Activated T-cell treated with anti-CD3 and anti-CD28 coated beads, Interleukin-2, amount 50 U/mL, for 1 hour (primary cell): Measurements from ENCODE around the gene DMTF1.
A peak's percentile ranks its signal among the peaks of the same experiment; 100 is the strongest.
"Not testable (repeated sequence)": the region's sequence is repeated elsewhere in the genome, so short reads cannot be mapped to it uniquely, and the experiment has no call there.

Source experiments
- DNase-seq: peaks from one replicate; pipeline ENCODE4 v3.0.0-alpha.2; 2020

DMTF1 gene, protein sequence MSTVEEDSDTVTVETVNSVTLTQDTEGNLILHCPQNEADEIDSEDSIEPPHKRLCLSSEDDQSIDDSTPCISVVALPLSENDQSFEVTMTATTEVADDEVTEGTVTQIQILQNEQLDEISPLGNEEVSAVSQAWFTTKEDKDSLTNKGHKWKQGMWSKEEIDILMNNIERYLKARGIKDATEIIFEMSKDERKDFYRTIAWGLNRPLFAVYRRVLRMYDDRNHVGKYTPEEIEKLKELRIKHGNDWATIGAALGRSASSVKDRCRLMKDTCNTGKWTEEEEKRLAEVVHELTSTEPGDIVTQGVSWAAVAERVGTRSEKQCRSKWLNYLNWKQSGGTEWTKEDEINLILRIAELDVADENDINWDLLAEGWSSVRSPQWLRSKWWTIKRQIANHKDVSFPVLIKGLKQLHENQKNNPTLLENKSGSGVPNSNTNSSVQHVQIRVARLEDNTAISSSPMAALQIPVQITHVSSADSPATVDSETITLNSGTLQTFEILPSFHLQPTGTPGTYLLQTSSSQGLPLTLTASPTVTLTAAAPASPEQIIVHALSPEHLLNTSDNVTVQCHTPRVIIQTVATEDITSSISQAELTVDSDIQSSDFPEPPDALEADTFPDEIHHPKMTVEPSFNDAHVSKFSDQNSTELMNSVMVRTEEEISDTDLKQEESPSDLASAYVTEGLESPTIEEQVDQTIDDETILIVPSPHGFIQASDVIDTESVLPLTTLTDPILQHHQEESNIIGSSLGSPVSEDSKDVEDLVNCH

DNA sequence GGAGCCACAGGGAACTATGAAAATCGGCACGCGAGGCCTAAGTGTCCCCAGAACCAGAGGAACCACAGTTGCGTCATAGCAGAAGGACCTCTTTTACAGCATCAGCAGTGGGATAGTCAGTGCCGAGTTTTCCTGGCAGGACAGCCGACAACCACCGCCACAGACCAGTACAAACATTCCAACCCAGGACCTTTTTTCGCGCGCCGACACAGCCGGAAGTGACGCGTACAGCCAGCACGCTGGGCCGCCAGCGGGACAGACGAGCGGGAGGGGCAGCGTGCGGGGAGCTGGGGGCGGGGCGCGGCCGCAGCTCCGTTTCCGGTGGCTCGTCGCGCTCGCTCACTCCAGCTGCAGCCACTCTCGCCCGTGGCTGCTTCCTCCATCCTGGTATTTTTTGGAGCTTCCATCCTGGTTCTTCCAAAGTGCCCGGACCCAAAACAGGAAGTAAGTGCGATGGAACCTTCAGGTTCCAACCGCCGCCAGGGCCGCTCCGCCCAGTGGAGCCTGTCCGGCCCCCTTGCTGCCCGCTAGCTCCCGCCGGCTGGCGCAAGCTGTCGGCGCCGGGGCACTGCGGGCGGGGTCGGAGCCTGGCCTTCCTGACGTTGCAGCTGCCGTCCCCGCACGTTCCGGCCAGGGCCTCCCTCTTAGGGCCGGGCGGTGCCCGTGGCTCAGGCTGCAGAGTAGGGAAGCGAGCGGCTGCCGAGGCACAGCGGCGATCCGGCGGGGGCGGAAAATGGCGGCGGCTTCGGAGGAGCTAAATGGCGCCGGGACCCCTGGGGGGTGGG is at the start of gene DMTF1:
Gene DMTF1 (plus strand): TSS at position 342 of the 785 bp plus-strand sequence. CDS start 12,489 bp downstream, outside the sequence.
- DNase-seq, result peak; percentile 85

DNA sequence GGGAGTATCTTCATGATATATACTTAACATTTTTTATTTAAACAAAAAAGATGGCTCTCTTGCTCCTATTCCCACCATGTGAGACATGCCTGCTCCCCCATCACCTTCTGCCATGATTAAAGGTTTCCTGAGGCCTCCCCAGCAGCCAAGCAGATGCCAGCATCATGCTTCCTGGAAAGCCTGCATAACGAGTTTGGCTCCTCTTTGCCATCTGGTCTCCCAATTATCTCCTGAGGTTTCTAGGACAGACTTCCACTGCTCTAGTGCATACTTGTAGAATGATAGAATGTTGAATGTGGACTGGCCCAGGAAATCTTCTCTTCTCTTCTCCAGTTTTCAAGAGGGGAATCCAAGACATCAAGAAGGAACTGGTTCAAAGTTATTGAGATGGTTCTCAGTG is 46.9 kb upstream of the DMTF1 start:
- DNase-seq, result no peak

DNA sequence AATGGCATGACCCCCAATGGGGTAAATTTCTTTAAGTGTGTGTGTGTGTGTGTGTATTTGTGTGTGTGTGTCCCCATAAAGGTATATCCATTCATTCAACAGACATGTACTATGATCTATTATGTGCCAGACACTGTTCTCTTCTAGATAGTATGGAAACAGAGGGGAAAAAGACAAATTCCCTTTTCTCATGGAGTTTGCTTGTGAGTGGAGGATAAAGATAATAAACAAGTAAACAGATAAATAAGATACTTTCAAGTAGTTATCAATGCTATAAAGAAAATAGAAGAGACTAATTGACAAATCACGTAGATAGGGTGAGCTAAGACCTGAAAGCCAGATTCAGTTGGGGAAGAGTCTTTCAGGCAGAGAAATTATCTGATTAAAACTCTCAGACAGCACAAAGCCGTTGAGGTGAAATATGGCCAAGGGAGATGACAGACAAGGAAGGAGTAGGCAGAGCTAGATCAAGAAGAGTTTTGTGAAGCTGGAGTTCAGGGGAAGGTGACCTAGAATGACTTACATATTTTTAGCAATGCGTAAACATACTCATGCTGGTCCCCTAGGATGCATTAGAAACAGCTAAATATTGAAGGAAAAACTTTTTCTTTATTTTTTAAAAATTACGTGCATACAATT is 45.2 kb upstream of the DMTF1 start:
- DNase-seq, result no peak

DNA sequence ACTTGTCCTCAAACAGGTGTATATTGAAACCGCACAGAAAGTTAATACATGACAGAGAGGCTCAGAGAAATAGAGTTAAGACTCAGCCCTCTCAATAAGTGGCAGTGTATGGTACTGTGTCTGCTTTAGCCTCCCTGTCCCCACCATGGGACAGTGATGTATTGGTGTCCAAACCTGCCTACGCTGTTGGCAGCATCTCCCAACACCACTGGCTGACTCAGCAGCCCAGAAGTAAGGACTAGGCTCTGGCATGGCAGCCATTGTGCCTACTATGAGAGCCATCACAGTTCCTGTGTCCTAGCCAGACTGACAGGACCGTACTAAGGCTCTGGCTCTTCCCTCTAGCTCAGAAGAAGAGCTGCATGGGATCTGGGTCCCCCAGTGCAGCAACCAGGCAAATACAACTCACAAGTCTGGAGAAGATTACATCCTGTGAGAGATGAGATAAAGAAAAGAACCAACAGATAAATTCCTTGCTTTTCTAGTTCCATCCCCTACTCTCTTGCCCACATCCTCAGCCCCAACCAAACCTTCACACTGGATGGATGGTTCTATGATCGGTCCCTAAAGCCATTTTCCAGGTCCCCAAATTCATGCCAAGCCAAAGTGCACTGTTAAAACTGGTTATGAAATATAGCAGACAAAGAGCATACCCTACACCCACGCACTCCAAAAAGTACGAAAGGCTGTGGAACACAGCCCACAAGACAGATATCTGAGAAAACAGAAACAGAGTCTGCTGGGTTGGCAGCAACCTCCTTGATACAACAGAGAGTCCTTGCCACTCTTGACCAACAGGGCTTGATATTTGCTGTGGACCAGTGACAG is 44.1 kb upstream of the DMTF1 start:
- no peak for DNase-seq

DNA sequence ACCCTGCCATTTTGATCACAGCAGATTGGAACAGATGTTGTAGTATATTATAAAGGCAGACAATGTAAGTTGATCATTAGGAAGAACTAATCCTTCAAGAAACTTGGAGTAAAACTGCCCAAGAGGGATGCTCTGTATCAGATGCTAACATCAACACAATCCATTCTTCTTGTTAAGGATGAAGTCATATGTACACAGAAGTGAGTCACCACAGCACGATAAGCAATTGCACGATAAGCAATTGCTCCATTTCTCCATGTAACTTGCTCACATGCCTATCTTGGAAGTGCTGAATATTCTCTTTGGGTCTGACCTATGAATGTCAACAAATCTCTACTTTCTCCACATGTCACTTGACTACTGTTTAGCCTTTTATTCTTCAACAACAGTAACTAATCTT is 41.5 kb upstream of the DMTF1 start:
- DNase-seq, result no peak

DNA sequence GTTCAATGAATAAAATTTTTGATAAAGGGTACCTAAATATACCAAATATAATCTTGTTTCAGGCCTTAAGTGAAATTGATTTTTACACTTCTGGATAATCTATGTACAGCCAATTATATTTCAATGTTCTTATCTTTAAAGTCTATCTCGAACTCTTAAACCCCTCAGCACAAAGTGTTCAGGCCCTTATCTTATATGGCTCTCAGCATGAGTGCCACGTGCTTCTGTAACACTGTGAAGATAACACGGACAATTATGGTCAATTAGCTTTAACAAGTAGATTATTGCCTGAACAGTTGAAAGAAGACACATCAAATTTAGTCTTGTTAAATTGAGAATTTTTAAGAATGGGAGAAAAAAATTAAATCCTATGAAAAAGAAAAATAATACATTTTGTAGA is 40.4 kb upstream of the DMTF1 start:
- DNase-seq, result no peak

DNA sequence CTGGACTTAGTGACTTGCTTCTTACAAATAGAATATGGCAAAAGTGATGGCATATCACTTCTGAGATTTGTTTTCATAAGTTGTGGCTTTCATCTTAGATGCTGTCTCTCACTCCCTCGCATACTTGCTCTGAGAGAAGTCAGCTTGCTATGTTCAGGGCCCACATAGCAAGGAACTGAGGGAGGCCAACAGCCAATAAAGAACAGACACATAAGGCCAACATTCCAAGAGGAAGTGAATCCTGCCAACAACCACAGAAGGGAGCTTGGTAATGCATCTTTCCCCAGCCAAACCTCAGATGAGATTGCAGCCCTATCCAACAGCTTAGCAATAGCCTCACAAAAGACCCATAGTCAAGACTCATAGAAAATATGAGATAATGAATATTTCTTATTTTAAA is 39.2 kb upstream of the DMTF1 start:
- DNase-seq, result no peak

DNA sequence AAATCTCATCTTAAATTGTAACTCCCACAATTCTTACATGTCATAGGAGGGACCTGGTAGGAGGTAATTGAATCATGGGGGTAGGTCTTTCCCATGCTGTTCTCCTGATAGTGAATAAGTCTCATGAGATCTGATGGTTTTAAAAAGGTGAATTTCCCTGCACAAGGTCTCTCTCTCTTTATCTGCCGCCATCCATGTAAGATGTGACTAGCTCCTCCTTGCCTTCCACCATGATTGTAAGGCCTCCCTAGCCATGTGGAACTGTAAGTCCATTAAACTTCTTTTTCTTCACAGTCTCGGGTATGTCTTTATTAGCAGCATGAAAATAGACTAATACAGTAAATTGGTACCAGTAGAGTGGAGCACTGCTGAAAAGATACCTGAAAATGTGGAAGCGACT is 38.3 kb upstream of the DMTF1 start:
- DNase-seq, result not testable (repeated sequence)

DNA sequence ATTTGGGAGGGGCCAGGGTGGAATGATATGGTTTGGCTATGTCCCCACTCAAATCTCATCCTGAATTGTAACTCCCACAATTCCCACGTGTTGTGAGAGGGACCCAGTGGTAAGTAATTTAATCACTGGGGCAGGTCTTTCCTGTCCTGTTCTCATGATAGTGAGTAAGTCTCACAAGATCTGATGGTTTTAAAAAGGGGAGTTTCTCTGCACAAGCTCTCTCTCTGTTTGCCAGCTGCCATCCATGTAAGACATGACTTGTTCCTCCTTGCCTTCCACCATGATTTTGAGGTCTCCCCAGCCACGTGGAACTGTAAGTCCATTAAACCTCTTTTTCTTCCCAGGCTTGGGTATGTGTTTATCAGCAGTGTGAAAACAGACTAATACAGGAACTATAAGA is 36.5 kb upstream of the DMTF1 start:
- DNase-seq, result not testable (repeated sequence)

DNA sequence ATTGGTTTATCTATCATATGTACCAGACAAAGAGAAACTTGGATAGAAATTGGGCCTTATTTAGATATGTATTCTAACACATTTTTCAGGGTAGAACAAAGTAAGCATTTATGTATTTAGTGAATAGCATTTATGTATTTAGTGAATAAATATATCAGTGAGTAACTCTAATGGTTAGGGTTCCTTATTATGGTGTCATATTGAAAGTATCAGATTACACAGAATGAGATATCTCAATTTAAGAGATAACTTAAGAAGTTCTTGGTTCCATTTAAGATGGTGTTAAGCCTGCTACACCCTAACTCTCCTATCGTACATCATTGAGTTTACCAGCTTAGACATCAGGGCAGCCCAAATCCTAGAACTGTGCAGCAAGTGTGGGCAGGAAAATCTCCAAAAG is 35.9 kb upstream of the DMTF1 start:
- no peak for DNase-seq

DNA sequence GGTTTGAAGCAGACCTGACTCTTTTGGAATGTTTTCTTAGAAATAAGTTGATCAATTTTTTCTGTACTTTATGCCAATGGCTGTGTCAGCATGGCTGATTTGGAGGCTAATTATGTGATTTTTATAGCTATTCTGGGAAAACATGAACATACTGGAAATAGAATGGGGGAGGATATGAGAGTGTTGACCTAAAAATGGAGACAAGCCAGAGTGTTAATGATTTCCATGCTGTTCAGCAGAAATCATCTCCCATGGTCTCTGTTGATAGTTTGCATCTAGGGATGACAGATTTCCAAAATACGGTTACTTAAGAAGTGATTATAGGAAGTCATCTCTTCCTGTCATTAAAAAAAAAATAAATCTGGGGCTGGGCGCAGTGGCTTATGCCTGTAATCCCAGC is 32.7 kb upstream of the DMTF1 start:
- no peak for DNase-seq

DNA sequence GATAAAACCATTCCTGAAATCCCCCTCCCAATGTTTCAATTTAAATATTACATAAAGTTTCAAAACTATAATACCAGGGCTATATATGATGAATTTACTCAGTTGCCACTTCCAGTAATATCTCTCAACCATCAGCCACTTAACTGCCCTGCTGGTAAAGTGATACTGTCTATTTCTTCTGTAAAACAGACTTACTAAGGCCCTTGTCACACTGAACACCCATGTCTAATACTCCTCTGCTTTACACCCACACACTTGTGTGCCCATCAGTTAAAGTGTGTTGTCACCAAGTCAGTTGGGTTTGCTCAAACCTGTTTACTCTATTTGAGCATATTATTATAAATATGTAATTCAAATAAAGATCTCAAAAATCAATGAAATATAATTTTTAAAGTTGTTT is 29.1 kb upstream of the DMTF1 start:
- no peak for DNase-seq

DNA sequence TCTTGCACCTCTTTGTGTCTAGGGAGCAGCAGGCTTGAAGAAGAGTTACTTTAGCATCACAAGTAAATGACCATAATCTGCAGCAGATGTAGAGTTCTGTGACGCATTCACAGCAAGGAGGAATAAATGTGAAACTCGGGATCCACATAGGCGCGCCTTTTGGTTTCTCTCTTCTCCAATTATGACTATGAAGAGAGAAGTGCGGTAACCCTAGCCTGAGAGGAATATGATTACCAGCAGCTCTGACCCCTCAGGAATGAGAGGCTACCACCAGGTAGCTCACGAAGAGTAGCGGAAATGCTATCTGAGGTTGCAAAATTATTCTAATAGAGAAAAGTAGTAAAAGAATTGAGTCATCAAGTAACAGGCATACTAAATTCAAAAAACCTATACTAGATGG is 25.2 kb upstream of the DMTF1 start:
- no peak for DNase-seq

DNA sequence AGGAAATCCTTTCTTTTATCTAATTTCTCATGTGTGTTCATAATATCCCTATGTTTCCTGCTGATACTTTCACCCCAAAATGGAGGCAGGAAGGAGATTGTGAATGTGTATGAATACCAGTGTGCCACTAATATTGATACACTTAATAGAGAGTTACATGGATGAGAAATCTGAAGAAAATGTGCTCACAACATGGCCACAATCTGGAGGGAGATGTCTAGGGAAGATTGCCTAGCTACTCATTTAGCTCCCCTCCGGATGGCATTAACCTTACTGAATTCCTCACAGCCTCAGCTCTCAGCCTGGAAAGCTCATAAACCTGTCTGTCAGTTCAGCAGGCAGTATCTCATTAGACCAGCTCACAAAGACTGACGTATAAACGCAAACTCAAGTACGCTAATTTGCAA is 23.4 kb upstream of the DMTF1 start:
- DNase-seq, result no peak

DNA sequence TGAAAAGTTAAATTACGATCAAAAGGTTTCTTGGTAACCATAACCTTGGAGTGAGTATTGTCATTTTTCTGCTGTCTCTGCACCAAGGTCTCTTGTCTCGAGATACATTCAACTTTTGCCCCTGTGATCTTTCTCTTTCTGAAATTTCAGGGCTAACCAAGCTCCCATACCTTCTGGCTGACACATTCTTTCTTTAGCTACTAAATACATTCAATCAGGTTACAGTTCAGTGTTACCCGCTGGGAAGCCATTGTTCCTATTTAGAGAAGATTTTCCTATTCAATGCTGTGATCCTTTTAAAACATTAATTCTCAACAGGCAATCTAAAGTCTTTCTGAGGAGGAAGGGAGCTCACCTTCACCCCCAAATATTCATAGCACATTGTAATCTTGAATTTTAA is 22.9 kb upstream of the DMTF1 start:
- no peak for DNase-seq

DNA sequence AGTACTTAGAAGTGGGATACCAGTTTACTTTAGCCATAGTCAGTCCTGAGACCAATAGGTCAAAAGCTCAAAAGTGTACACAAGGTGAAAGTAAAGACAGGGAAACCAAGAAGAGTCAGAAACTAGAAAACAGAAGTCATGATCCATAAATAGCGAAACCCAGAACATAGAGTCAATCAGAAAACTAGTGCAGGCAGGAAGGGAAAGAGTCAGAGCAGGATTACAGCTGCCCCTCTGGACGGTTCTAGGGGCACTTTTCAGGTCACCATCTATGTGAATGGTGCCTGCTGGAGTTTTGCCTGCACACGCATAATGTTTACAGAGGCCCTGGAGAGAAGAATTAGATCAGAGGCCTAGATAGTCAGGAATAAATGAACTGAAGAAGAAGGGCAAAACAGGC is 22.4 kb upstream of the DMTF1 start:
- no peak for DNase-seq

DNA sequence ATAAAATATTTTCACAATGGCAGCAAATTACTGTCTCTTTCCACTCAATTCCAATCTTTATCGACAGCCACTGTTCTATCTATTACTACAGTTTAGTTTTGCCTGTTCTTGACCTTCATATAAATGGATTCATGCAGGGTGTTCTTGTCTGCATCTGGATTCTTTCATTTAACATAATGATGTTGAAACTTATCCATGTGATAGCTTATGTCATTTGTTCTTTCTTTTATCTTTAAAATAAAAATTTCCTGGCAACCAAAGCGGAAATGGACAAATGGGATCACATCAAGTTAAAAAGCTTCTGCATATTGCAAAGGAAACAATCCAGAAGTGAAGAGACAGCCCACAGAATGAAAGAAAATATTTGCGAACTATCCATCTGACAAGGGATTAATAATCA is 20.5 kb upstream of the DMTF1 start:
- no peak for DNase-seq

DNA sequence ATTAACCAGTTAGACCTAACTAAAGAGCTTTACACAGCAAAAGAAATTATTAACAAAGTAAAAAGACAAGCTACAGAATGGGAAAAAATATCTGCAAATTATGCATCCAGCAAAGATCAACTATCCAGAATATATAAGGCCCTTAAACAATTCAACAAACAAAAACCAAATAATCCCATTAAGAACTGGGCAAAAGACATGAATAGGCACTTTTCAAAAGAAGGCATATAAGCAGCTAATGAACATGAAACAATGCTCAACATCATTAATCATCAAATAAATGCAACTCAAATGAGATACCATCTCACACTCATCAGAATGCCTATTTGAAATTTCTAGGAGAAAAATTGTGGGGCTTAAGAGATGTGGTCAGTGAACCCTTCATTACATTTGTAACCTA is 15.0 kb upstream of the DMTF1 start:
- no peak for DNase-seq

DNA sequence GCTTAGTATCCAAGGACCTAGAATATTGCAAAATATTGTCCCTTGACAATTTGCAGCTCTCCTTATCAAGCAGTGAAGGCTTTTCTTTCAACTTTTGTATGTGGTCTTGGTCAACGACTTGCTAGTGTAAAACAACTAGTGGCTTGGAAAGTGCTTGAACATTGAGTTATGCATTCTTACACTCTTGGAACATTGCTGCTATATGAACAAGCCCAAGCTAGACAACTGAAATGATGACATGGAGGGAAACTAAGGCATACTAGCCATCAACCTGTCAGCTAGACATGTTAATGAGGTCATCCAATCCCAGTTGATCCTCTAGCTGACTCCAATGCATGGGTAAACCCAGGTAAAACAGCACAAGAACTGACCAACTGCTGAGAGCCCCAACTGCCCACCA is 12.7 kb upstream of the DMTF1 start:
- DNase-seq, result no peak

DNA sequence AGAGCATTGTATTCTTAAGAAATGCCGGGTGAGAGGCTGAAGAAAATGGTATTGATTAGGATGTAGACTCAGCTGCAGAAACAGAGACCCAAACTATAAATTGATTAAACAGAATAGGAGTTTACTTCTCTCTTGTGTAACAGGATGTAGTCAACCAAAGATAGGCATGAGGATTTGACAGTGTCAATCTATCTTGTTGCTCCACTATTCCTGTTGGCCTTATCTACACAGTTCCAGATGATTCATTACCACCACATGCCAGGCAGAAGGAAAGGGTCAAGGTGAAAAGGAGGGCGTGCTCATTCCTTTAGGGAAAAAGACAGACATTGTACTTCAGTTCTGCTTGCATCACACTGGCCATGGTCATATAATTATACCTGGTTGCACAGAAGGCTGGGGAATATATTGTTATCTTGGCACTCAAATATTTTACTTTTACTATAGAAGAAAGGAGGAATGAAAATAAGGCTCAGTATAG is 11.9 kb upstream of the DMTF1 start:
- DNase-seq, result no peak

DNA sequence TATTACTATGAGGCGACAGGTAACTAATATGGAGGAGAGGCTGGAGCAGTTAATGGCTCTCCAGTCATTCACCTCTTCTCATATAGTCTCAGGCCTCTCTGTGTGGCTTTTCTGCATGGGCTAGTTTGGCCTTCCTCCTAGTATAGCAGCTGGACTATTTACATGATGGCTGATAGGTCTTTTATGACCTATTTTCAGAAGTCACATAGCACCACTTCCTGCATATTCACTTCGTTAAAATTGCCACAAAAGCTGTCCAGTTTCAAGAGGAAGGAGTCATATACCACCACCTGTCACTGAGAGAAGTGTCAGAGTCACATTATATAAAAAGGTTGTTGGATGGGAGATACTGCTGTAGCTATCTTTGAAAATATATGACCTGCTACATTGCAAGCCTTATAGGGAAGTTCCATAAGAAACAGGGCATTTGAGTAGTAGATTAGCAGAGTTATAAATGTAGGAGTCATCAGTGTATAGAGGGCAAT is 8.0 kb upstream of the DMTF1 start:
- no peak for DNase-seq
